Neuronal stem cell (in vitro differentiated cells): ENCODE measurements around the gene RBFOX2. TPM values are rescaled to one million over a fixed set of nuclear protein-coding genes. Genes with fewer than 3 reads are reported as not detected.
A peak's percentile ranks its signal among the peaks of the same experiment; 100 is the strongest.

ENCODE experiments used
- DNase-seq: peaks from one replicate; pipeline ENCODE4 v3.0.0-alpha.2; 2013; ENCODE audit warnings: low spot score
- H2AFZ ChIP-seq: one replicate; pipeline ENCODE4 v1.6.1; 2013; ENCODE audit warnings: mild to moderate bottlenecking, low read length, inconsistent platforms
- H2AK5ac ChIP-seq: 2 replicates; pipeline ENCODE4 v1.6.1; 2013; ENCODE audit warnings: low read depth, mild to moderate bottlenecking, inconsistent platforms, low read length, moderate library complexity, mixed read lengths
- H2BK120ac ChIP-seq: 2 replicates; pipeline ENCODE4 v1.6.1; 2013; ENCODE audit warnings: low read depth, mild to moderate bottlenecking, inconsistent platforms, low read length, moderate library complexity, mixed read lengths
- H2BK12ac ChIP-seq: one replicate; pipeline ENCODE4 v1.6.1; 2013; ENCODE audit warnings: low read length, inconsistent platforms
- H2BK15ac ChIP-seq: 2 replicates; pipeline ENCODE4 v1.6.1; 2013; ENCODE audit warnings: mild to moderate bottlenecking, low read length, inconsistent platforms, mixed read lengths
- H2BK5ac ChIP-seq: one replicate; pipeline ENCODE4 v1.6.1; 2013; ENCODE audit warnings: inconsistent platforms, mild to moderate bottlenecking, low read length, moderate library complexity
- H3K14ac ChIP-seq: one replicate; pipeline ENCODE4 v1.6.1; 2013; ENCODE audit warnings: low read length, inconsistent platforms
- H3K18ac ChIP-seq: 2 replicates; pipeline ENCODE4 v1.6.1; 2013; ENCODE audit warnings: low read length, inconsistent platforms
- H3K23ac ChIP-seq: 2 replicates; pipeline ENCODE4 v1.6.1; 2013; ENCODE audit warnings: low read depth, mild to moderate bottlenecking, mixed read lengths, low read length, inconsistent platforms; ENCODE audit not compliant: poor library complexity
- H3K27ac ChIP-seq: replicated peaks from 3 replicates; pipeline ENCODE4 v1.5.1; 2013; ENCODE audit warnings: low read length, inconsistent platforms
- H3K27me3 ChIP-seq, 3 experiments: 2 replicates each; pipeline ENCODE4 v1.6.1; 2013; ENCODE audit warnings: low read length in 3 of 3, mild to moderate bottlenecking in 2 of 3, inconsistent platforms in 1 of 3, low read depth in 1 of 3, mixed read lengths in 1 of 3, moderate library complexity in 1 of 3; ENCODE audit not compliant: control insufficient read depth in 3 of 3, insufficient read depth in 3 of 3
- H3K36me3 ChIP-seq, 2 donors: replicated peaks in 1 of 2; 2 replicates each; pipeline ENCODE4 v1.6.1; 2013; ENCODE audit warnings: low read length in 2 of 2; ENCODE audit not compliant: control insufficient read depth in 2 of 2, insufficient read depth in 2 of 2
- H3K4ac ChIP-seq: 2 replicates; pipeline ENCODE4 v1.6.1; 2013; ENCODE audit warnings: inconsistent platforms, mild to moderate bottlenecking, low read length, moderate library complexity
- H3K4me1 ChIP-seq, 2 donors: 1 replicate in 1 of 2; 2 replicates in 1 of 2; pipeline ENCODE4 v1.6.1; 2013; ENCODE audit warnings: low read length in 2 of 2, low read depth in 1 of 2; ENCODE audit not compliant: control insufficient read depth in 2 of 2, insufficient read depth in 1 of 2
- H3K4me2 ChIP-seq: one replicate; pipeline ENCODE4 v1.6.1; 2013; ENCODE audit warnings: mild to moderate bottlenecking, low read length, inconsistent platforms; ENCODE audit not compliant: insufficient read depth, poor library complexity, severe bottlenecking
- H3K4me3 ChIP-seq, 2 donors: 2 replicates each; pipeline ENCODE4 v1.5.1; 2013; ENCODE audit warnings: low read length in 2 of 2, mild to moderate bottlenecking in 2 of 2, inconsistent platforms in 1 of 2, moderate library complexity in 1 of 2
- H3K79me1 ChIP-seq: one replicate; pipeline ENCODE4 v1.6.1; 2013; ENCODE audit warnings: low read depth, mild to moderate bottlenecking, inconsistent platforms, low read length, moderate library complexity
- H3K9ac ChIP-seq: one replicate; pipeline ENCODE4 v1.6.1; 2013; ENCODE audit warnings: mild to moderate bottlenecking, low read depth, low read length, inconsistent platforms; ENCODE audit not compliant: poor library complexity
- H3K9me3 ChIP-seq, 2 donors: replicated peaks in 1 of 2; 2 replicates each; pipeline versions ENCODE3 to v1.6.1; 2013; ENCODE audit warnings: low read length in 2 of 2, mild to moderate bottlenecking in 2 of 2, inconsistent platforms in 1 of 2, low read depth in 1 of 2, mixed read lengths in 1 of 2, moderate library complexity in 1 of 2; ENCODE audit not compliant: control insufficient read depth in 2 of 2, insufficient read depth in 1 of 2
- H4K8ac ChIP-seq: one replicate; pipeline ENCODE4 v1.6.1; 2013; ENCODE audit warnings: low read depth, mild to moderate bottlenecking, inconsistent platforms, low read length, moderate library complexity
- H4K91ac ChIP-seq: one replicate; pipeline ENCODE4 v1.6.1; 2013; ENCODE audit warnings: low read length, low read depth, mild to moderate bottlenecking, inconsistent platforms; ENCODE audit not compliant: poor library complexity
- WGBS, 2 donors: extraction: QIAGEN DNeasy Blood & Tissue Kit; methylation state at CpG; one replicate each; pipeline ENCODE4 v1.1.7; 2013; ENCODE audit warnings: missing lambda C conversion rate in 2 of 2, mixed read lengths in 1 of 2; ENCODE audit not compliant: insufficient read length in 2 of 2, insufficient replicate concordance in 1 of 2; ENCODE audit errors: extremely low coverage in 2 of 2; 5-methylcytosine and 5-hydroxymethylcytosine counted together
- polyA plus RNA-seq, 2 experiments: library from polyadenylated mRNA; stranded (reverse); fragments of 200-250 nt; gene quantifications; one replicate each; pipeline ENCODE4 v1.2.3, GENCODE V29; 2013

The RBFOX2 gene
- 133 TPM for polyA plus RNA-seq (2013, experiment 1 of 2)
- 132 TPM for polyA plus RNA-seq (2013, experiment 2 of 2)

- H4K91ac ChIP-seq: no peak within 1 kb of the TSS
- no peak within 1 kb of the TSS for H2BK12ac ChIP-seq
- H3K36me3 ChIP-seq: peaks cover 0 to 15% of the 10 kb centered on the region in 2 donors
- H3K14ac ChIP-seq: peak within 1 kb of the TSS; percentile 17
- H2BK15ac ChIP-seq: no peak within 1 kb of the TSS
- peaks cover 11 to 13% of the 10 kb centered on the region in 2 donors for H3K4me1 ChIP-seq
- no peaks in the 10 kb centered on the region for H3K27me3 ChIP-seq
- peak within 1 kb of the TSS; percentile 96 for H3K27ac ChIP-seq
- WGBS, 2 donors: no CpG with 5 or more reads among the region's 74 CpGs
- peak within 1 kb of the TSS; percentile 98 for H3K18ac ChIP-seq
- peak within 1 kb of the TSS; percentile 69 to 99 for H3K4me3 ChIP-seq
- peak within 1 kb of the TSS; percentile 61 for H3K4me2 ChIP-seq
- peak; percentile 95 for DNase-seq
- H2AK5ac ChIP-seq: peak within 1 kb of the TSS; percentile 95
- H3K79me1 ChIP-seq: peaks cover 2% of the 10 kb centered on the region
- H2BK120ac ChIP-seq: no peak within 1 kb of the TSS
- H2AFZ ChIP-seq: peak within 1 kb of the TSS; percentile 92
- peak within 1 kb of the TSS; percentile 99 for H3K9ac ChIP-seq
- H4K8ac ChIP-seq: no peak within 1 kb of the TSS
- H3K23ac ChIP-seq: peak within 1 kb of the TSS; percentile 80
- peak within 1 kb of the TSS; percentile 95 for H2BK5ac ChIP-seq
- no peaks in the 10 kb centered on the region for H3K9me3 ChIP-seq
- H3K4ac ChIP-seq: peak within 1 kb of the TSS; percentile 10
Measured at GRCh38 chr22:36028646-36029405, at the start of gene RBFOX2. Gene RBFOX2, minus strand, starts transcription at chr22:36028824. Its CDS starts 399 bp downstream, at chr22:36028425.

- no peaks in the 10 kb centered on the region for H3K36me3 ChIP-seq
- H3K14ac ChIP-seq: no peak overlapping the region
- H3K4me2 ChIP-seq: no peak overlapping the region
- H3K18ac ChIP-seq: no peak overlapping the region
- DNase-seq: no peak
- H3K9me3 ChIP-seq: no peaks in the 10 kb centered on the region
- H2BK15ac ChIP-seq: no peak overlapping the region
- no peak overlapping the region for H4K91ac ChIP-seq
- no peak overlapping the region for H2AK5ac ChIP-seq
- H3K23ac ChIP-seq: no peak overlapping the region
- H2BK5ac ChIP-seq: no peak overlapping the region
- H3K27me3 ChIP-seq: no peaks in the 10 kb centered on the region
- H3K4me1 ChIP-seq: no peaks in the 10 kb centered on the region
- no peak overlapping the region for H2BK120ac ChIP-seq
- H3K4me3 ChIP-seq: no peak overlapping the region
- no peak overlapping the region for H4K8ac ChIP-seq
- no peaks in the 10 kb centered on the region for H3K79me1 ChIP-seq
- H3K4ac ChIP-seq: no peak overlapping the region
- H3K9ac ChIP-seq: no peak overlapping the region
- WGBS, 2 donors: no CpG with 5 or more reads among the region's 6 CpGs
- H2AFZ ChIP-seq: no peak overlapping the region
- H3K27ac ChIP-seq: no peak overlapping the region
- H2BK12ac ChIP-seq: no peak overlapping the region
Measured at GRCh38 chr22:36077271-36077670, 48.6 kb upstream of the RBFOX2 start.

- Histone ChIP-seq H3K4me3 (no peak overlapping the region), H3K27ac (no peak overlapping the region), H3K14ac (no peak overlapping the region), H2BK12ac (no peak overlapping the region), H3K36me3 (no peaks in the 10 kb centered on the region), H3K9ac (no peak overlapping the region), H3K4ac (no peak overlapping the region), H2BK15ac (no peak overlapping the region), H2BK120ac (no peak overlapping the region), H2AK5ac (no peak overlapping the region), H2AFZ (no peak overlapping the region), H4K91ac (no peak overlapping the region), H3K27me3 (no peaks in the 10 kb centered on the region), H2BK5ac (no peak overlapping the region), H3K18ac (no peak overlapping the region), H3K4me1 (no peaks in the 10 kb centered on the region), H3K4me2 (no peak overlapping the region), H4K8ac (no peak overlapping the region), H3K23ac (no peak overlapping the region), H3K9me3 (no peaks in the 10 kb centered on the region), H3K79me1 (no peaks in the 10 kb centered on the region)
- no CpG with 5 or more reads among the region's 5 CpGs for WGBS, 2 donors
- DNase-seq: no peak
Measured at GRCh38 chr22:36075724-36076123, 47.1 kb upstream of the RBFOX2 start.

- WGBS, 2 donors: no CpG with 5 or more reads among the region's 5 CpGs
- no peaks in the 10 kb centered on the region for H3K4me1 ChIP-seq
- no peak overlapping the region for H3K4me2 ChIP-seq
- H3K4me3 ChIP-seq: no peak overlapping the region
- H2BK12ac ChIP-seq: no peak overlapping the region
- no peak overlapping the region for H2AFZ ChIP-seq
- no peak overlapping the region for H2BK120ac ChIP-seq
- H3K14ac ChIP-seq: no peak overlapping the region
- no peak overlapping the region for H3K4ac ChIP-seq
- H3K9me3 ChIP-seq: no peaks in the 10 kb centered on the region
- no peak overlapping the region for H2BK5ac ChIP-seq
- H2AK5ac ChIP-seq: no peak overlapping the region
- no peak overlapping the region for H3K9ac ChIP-seq
- H3K18ac ChIP-seq: no peak overlapping the region
- H3K27ac ChIP-seq: no peak overlapping the region
- no peak for DNase-seq
- no peak overlapping the region for H2BK15ac ChIP-seq
- H4K91ac ChIP-seq: no peak overlapping the region
- H3K79me1 ChIP-seq: no peaks in the 10 kb centered on the region
- no peak overlapping the region for H4K8ac ChIP-seq
- no peaks in the 10 kb centered on the region for H3K27me3 ChIP-seq
- no peak overlapping the region for H3K23ac ChIP-seq
- no peaks in the 10 kb centered on the region for H3K36me3 ChIP-seq
Measured at GRCh38 chr22:36075230-36075629, 46.6 kb upstream of the RBFOX2 start.
